Caco-2 (cell line): ENCODE data around the gene CLDN9. TPM values are rescaled to one million over a fixed set of nuclear protein-coding genes. Genes with fewer than 3 reads are reported as not detected.

Source experiments
- BruUV-seq: library from RNA; stranded (reverse); fragments of 400-500 nt; replicated peaks from 2 replicates; lab custom pipeline; 2021; lab: Mats Ljungman, UMichigan
- CTCF ChIA-PET: fragments of 300-600 bp; sonication (Branson Sonifier 250); formaldehyde crosslinking; loops from one replicate; lab custom pipeline; 2022; ENCODE audit warnings: antibody characterized with exemption; lab: Charles Lee
- POLR2A ChIA-PET: fragments of 300-600 bp; sonication (Branson Sonifier 250); formaldehyde crosslinking; loops from one replicate; lab custom pipeline; 2022; ENCODE audit warnings: antibody characterized with exemption; lab: Charles Lee
- DNase-seq, 2 experiments: peaks; one replicate each; pipeline versions ENCODE4 v3.0.0 to v3.0.0-alpha.2; 2020 to 2022
- H3K27me3 ChIP-seq: replicated peaks from 2 replicates; pipeline ENCODE4 v1.6.0; 2011; ENCODE audit warnings: low read length; ENCODE audit not compliant: control insufficient read depth, insufficient read depth
- H3K36me3 ChIP-seq: 2 replicates; pipeline ENCODE4 v1.5.1; 2011; ENCODE audit warnings: low read length; ENCODE audit not compliant: control insufficient read depth, insufficient read depth
- H3K4me1 ChIP-seq: fragments of 250-450 bp; sonication (Bioruptor Pico); 2 replicates; pipeline ENCODE4 v1.5.1; 2020; ENCODE audit warnings: mild to moderate bottlenecking
- H3K4me3 ChIP-seq: 2 replicates; pipeline ENCODE4 v1.5.1; 2011; ENCODE audit warnings: low read depth, mild to moderate bottlenecking, control low read depth, low read length
- H3K9me3 ChIP-seq: fragments of 250-450 bp; sonication (Bioruptor Pico); 2 replicates; pipeline ENCODE4 v1.5.1; 2020; ENCODE audit warnings: mild to moderate bottlenecking, moderate library complexity
- H3K27ac Mint-ChIP-seq: one replicate; pipeline ENCODE4 v1.8.0; 2022; ENCODE audit warnings: mixed read lengths; ENCODE audit not compliant: unreplicated experiment
- H3K27me3 Mint-ChIP-seq: one replicate; pipeline ENCODE4 v1.8.0; 2022; ENCODE audit warnings: mixed read lengths; ENCODE audit not compliant: insufficient read depth, unreplicated experiment
- H3K36me3 Mint-ChIP-seq: one replicate; pipeline ENCODE4 v1.8.0; 2022; ENCODE audit warnings: mild to moderate bottlenecking, mixed read lengths; ENCODE audit not compliant: insufficient read depth, unreplicated experiment
- H3K4me1 Mint-ChIP-seq: one replicate; pipeline ENCODE4 v1.8.0; 2022; ENCODE audit warnings: low read depth, mixed read lengths; ENCODE audit not compliant: unreplicated experiment
- H3K4me3 Mint-ChIP-seq: one replicate; pipeline ENCODE4 v1.8.0; 2022; ENCODE audit warnings: mild to moderate bottlenecking, moderate library complexity, mixed read lengths; ENCODE audit not compliant: unreplicated experiment
- H3K9me3 Mint-ChIP-seq: one replicate; pipeline ENCODE4 v1.8.0; 2022; ENCODE audit warnings: mixed read lengths; ENCODE audit not compliant: unreplicated experiment
- CTCF ChIP-seq, 2 experiments: fragments of 200-600 bp in 1 of 2; IDR thresholded peaks; 1 replicate in 1 of 2; 2 replicates in 1 of 2; pipeline versions ENCODE4 v1.5.1 to v1.8.0; 2011 to 2022; ENCODE audit warnings: antibody characterized with exemption in 1 of 2, control low read depth in 1 of 2, inconsistent platforms in 1 of 2, low read depth in 1 of 2, low read length in 1 of 2, mild to moderate bottlenecking in 1 of 2, moderate library complexity in 1 of 2; ENCODE audit not compliant: insufficient read depth in 1 of 2, severe bottlenecking in 1 of 2, unreplicated experiment in 1 of 2
- intact Hi-C: fragments of 100-400 bp; cut with micrococcal nuclease; formaldehyde crosslinking; loops from one replicate; pipeline ENCODE4 v1.10.0; 2022; ENCODE audit not compliant: unreplicated experiment
- total RNA-seq: library from RNA; stranded (reverse); gene quantifications from 2 replicates; pipeline ENCODE4 v1.2.3, GENCODE V29; 2022

Gene CLDN9
- total RNA-seq, 1 experiment from 2014 or later: 0.79 TPM

GRCh38 chr16:3038256-3038655 lies 25.5 kb downstream of the CLDN9 start:
- Histone ChIP-seq H3K4me1 (no peaks in the 10 kb centered on the region), H3K4me3 (no peak overlapping the region), H3K9me3 (no peaks in the 10 kb centered on the region), H3K27me3 (no peaks in the 10 kb centered on the region), H3K36me3 (no peaks in the 10 kb centered on the region)
- peaks cover 6% of the 10 kb centered on the region for H3K36me3 Mint-ChIP-seq
- H3K9me3 Mint-ChIP-seq: no peaks in the 10 kb centered on the region
- TF ChIP-seq CTCF (IDR thresholded peaks at IDR 0.05; ENCODE audit: insufficient read depth in 1 of 2, low read depth in 1 of 2, low read length in 1 of 2, severe bottlenecking in 1 of 2, unreplicated experiment in 1 of 2): no peak
- ChIA-PET POLR2A (interaction anchor here (0.6 kb wide), 1 partner anchor 11 kb away, joined by 4 read pairs; no protein-coding TSS in a partner anchor), CTCF (interaction anchor here (0.9 kb wide), 1 partner anchor 10 kb away, joined by 4 read pairs; no protein-coding TSS in a partner anchor)
- DNase-seq: no peak
- no peaks in the 10 kb centered on the region for H3K4me1 Mint-ChIP-seq
- intact Hi-C loops: no loop called here
- no peaks in the 10 kb centered on the region for H3K27me3 Mint-ChIP-seq
- H3K27ac Mint-ChIP-seq: no peak overlapping the region
- H3K4me3 Mint-ChIP-seq: no peak overlapping the region
- BruUV-seq: no TSS peak

DNA sequence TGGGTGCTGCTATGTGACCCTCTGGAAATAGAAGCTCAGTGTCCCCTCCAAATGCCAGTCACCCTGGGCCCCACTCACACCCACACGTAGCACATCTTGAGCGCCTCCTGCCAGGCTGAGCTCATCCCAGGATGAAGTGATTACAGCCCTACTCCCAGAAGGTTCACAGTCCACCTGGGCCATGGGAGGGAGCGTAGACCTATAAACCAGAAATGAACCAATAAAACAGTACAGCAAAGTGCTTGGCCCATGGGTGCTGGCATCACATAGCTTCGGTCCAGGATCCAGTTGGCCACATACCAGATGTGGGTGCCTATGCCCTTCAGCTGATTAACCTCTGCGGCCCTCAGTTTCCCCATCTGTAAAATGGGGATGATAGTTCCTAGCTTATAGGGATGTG lies 26.2 kb downstream of the CLDN9 start:
- Histone ChIP-seq H3K4me3 (no peak overlapping the region), H3K4me1 (no peaks in the 10 kb centered on the region), H3K27me3 (no peaks in the 10 kb centered on the region), H3K9me3 (no peaks in the 10 kb centered on the region), H3K36me3 (no peaks in the 10 kb centered on the region)
- intact Hi-C loops: no loop called here
- H3K36me3 Mint-ChIP-seq: peaks cover under 1% of the 10 kb centered on the region
- ChIA-PET POLR2A (interaction anchor here (0.6 kb wide), 1 partner anchor 71 kb away, joined by 3 read pairs; no protein-coding TSS in a partner anchor), CTCF (interaction anchor here (0.9 kb wide), 1 partner anchor 11 kb away, joined by 4 read pairs; no protein-coding TSS in a partner anchor)
- H3K9me3 Mint-ChIP-seq: no peaks in the 10 kb centered on the region
- TF ChIP-seq CTCF (IDR thresholded peaks at IDR 0.05; ENCODE audit: insufficient read depth in 1 of 2, low read depth in 1 of 2, low read length in 1 of 2, severe bottlenecking in 1 of 2, unreplicated experiment in 1 of 2): no peak
- no TSS peak for BruUV-seq
- H3K4me3 Mint-ChIP-seq: no peak overlapping the region
- no peak for DNase-seq
- H3K4me1 Mint-ChIP-seq: no peaks in the 10 kb centered on the region
- no peaks in the 10 kb centered on the region for H3K27me3 Mint-ChIP-seq
- H3K27ac Mint-ChIP-seq: no peak overlapping the region

GRCh38 chr16:3042376-3042775 lies 29.7 kb downstream of the CLDN9 start:
- H3K4me1 Mint-ChIP-seq: no peaks in the 10 kb centered on the region
- H3K4me1 ChIP-seq: no peaks in the 10 kb centered on the region
- ChIA-PET POLR2A (interaction anchor here (0.6 kb wide), 1 partner anchor 62 kb away, joined by 3 read pairs; the partner anchor contains the start of gene PKMYT1), CTCF (interaction anchor here (0.8 to 1.1 kb wide), 3 partner anchors 11 to 16 kb away, joined by 3 to 4 read pairs (median 4); no protein-coding TSS in a partner anchor)
- no peaks in the 10 kb centered on the region for H3K9me3 Mint-ChIP-seq
- peaks cover 4% of the 10 kb centered on the region for H3K27me3 Mint-ChIP-seq
- no peak for TF ChIP-seq CTCF (IDR thresholded peaks at IDR 0.05; ENCODE audit: insufficient read depth in 1 of 2, low read depth in 1 of 2, low read length in 1 of 2, severe bottlenecking in 1 of 2, unreplicated experiment in 1 of 2)
- no peaks in the 10 kb centered on the region; the same call in 1 of the 2 replicates for H3K27me3 ChIP-seq
- no TSS peak for BruUV-seq
- no peaks in the 10 kb centered on the region for H3K36me3 ChIP-seq
- no peak overlapping the region for H3K4me3 Mint-ChIP-seq
- H3K4me3 ChIP-seq: no peak overlapping the region
- H3K9me3 ChIP-seq: no peaks in the 10 kb centered on the region
- H3K27ac Mint-ChIP-seq: no peak overlapping the region
- intact Hi-C loops: no loop called here
- H3K36me3 Mint-ChIP-seq: no peaks in the 10 kb centered on the region
- no peak for DNase-seq
